Left lung (tissue), 10 donors: ENCODE data around the gene TDRD1. TPM values are rescaled to one million over a fixed set of nuclear protein-coding genes. Genes with fewer than 3 reads are reported as not detected.

Experiments used
- ATAC-seq: fragments of 200-7000 bp; cut with Tn5 transposase; one replicate; pipeline ENCODE4 v1.9.1; 2020; ENCODE audit warnings: moderate library complexity
- DNase-seq, 4 donors: peaks; one replicate each; pipeline ENCODE4 v3.0.0-alpha.2; 2013 to 2020
- H3K27ac ChIP-seq, 2 donors: fragments of 200-600 bp; sonication (generic) in 1 of 2; one replicate each; pipeline versions ENCODE4 v1.5.0 to v1.8.0; 2020 to 2021
- H3K27me3 ChIP-seq, 2 donors: fragments of 200-600 bp; sonication (generic) in 1 of 2; one replicate each; pipeline versions ENCODE4 v1.5.0 to v1.8.0; 2020 to 2021
- H3K36me3 ChIP-seq, 2 donors: fragments of 200-600 bp; sonication (generic) in 1 of 2; one replicate each; pipeline versions ENCODE4 v1.5.0 to v1.8.0; 2020 to 2021
- H3K4me1 ChIP-seq, 2 donors: fragments of 200-600 bp; one replicate each; pipeline ENCODE4 v1.8.0; 2021
- H3K4me3 ChIP-seq, 2 donors: fragments of 200-600 bp; sonication (generic) in 1 of 2; one replicate each; pipeline versions ENCODE4 v1.5.0 to v1.8.0; 2020 to 2021; ENCODE audit warnings: mild to moderate bottlenecking in 1 of 2
- H3K9me3 ChIP-seq, 2 donors: fragments of 200-600 bp; sonication (generic) in 1 of 2; one replicate each; pipeline versions ENCODE4 v1.5.0 to v1.8.0; 2020 to 2021
- CTCF ChIP-seq, 2 donors: fragments of 200-600 bp; sonication (generic) in 1 of 2; IDR thresholded peaks; one replicate each; pipeline versions ENCODE4 v1.5.0 to v1.8.0; 2021; ENCODE audit warnings: antibody characterized with exemption in 2 of 2
- intact Hi-C, 2 donors: fragments of 100-400 bp; cut with DNase I; formaldehyde crosslinking; loops; one replicate each; pipeline versions ENCODE4 v1.11.2 to v1.14.2; 2022
- polyA plus RNA-seq, 6 donors: library from polyadenylated mRNA; unstranded; fragments of 120-200 nt; gene quantifications; one replicate each; pipeline ENCODE4 v1.2.1, GENCODE V29; 2013; ENCODE audit not compliant: insufficient read length in 6 of 6
- total RNA-seq, 2 donors: library from RNA; stranded (reverse); fragmentation: NEBNext Ultra II Directional; extraction: Animal tissue kit (Norgen Biotek cat#: 25700); gene quantifications; one replicate each; pipeline ENCODE4 v1.2.1, GENCODE V29; 2021
- donor health status: DM: no; HTN: yes; CAD: no.
- donor health status: DM: no; HTN: no; CAD: no.

Gene TDRD1
- total and polyA plus RNA-seq, 8 donors, result 0.15 to 0.50 (median 0.20) TPM

GRCh38 chr10:114239117-114239993 lies 60.2 kb downstream of the TDRD1 start, which contains the start of gene VWA2:
TSS of gene VWA2 (plus strand) at chr10:114239254. CDS start at chr10:114248714, 9,460 bp downstream.
- peak in 3 of 4 donors; percentile 58 to 89 (median 61) for DNase-seq
- no peak for TF ChIP-seq CTCF (IDR thresholded peaks at IDR 0.05)
- peaks cover 26 to 86% of the 10 kb centered on the region in 2 donors for H3K27me3 ChIP-seq
- peak within 1 kb of the TSS in 1 of 2 donors; percentile 55 for H3K27ac ChIP-seq
- H3K9me3 ChIP-seq, result no peaks in the 10 kb centered on the region
- intact Hi-C loops, result no loop called here
- H3K36me3 ChIP-seq, result no peaks in the 10 kb centered on the region
- H3K4me3 ChIP-seq, result peak within 1 kb of the TSS; percentile 34 to 40
- H3K4me1 ChIP-seq, result peaks cover 4 to 16% of the 10 kb centered on the region in 2 donors
- peak; percentile 91 for ATAC-seq

- intact Hi-C loops, result no loop called here
- Histone ChIP-seq H3K36me3 (no peaks in the 10 kb centered on the region), H3K4me1 (peaks cover 4 to 16% of the 10 kb centered on the region in 2 donors), H3K9me3 (no peaks in the 10 kb centered on the region), H3K4me3 (peak overlapping the region; percentile 34 to 40), H3K27ac (peak overlapping the region in 1 of 2 donors; percentile 55), H3K27me3 (peaks cover 26 to 82% of the 10 kb centered on the region in 2 donors)
- TF ChIP-seq CTCF (IDR thresholded peaks at IDR 0.05), result no peak
- ATAC-seq, result peak; percentile 26
- no peak for DNase-seq
Measured at GRCh38 chr10:114239994-114240345, 60.8 kb downstream of the TDRD1 start.

GRCh38 chr10:114242235-114242634 lies 63.1 kb downstream of the TDRD1 start:
- no peak overlapping the region for H3K4me3 ChIP-seq
- peaks cover 26 to 63% of the 10 kb centered on the region in 2 donors for H3K27me3 ChIP-seq
- H3K9me3 ChIP-seq, result no peaks in the 10 kb centered on the region
- peaks cover 4 to 19% of the 10 kb centered on the region in 2 donors for H3K4me1 ChIP-seq
- no peak for DNase-seq
- no peak for ATAC-seq
- no peak for TF ChIP-seq CTCF (IDR thresholded peaks at IDR 0.05)
- intact Hi-C loops, result no loop called here
- no peak overlapping the region for H3K27ac ChIP-seq
- no peaks in the 10 kb centered on the region for H3K36me3 ChIP-seq

- H3K9me3 ChIP-seq, result no peaks in the 10 kb centered on the region
- intact Hi-C loops, result no loop called here
- DNase-seq, result no peak
- no peaks in the 10 kb centered on the region for H3K36me3 ChIP-seq
- peaks cover 14 to 48% of the 10 kb centered on the region in 2 donors for H3K27me3 ChIP-seq
- ATAC-seq, result no peak
- H3K4me3 ChIP-seq, result no peak overlapping the region
- no peak overlapping the region for H3K27ac ChIP-seq
- no peak for TF ChIP-seq CTCF (IDR thresholded peaks at IDR 0.05)
- peaks cover 3 to 19% of the 10 kb centered on the region in 2 donors for H3K4me1 ChIP-seq
Measured at GRCh38 chr10:114243661-114244060, 64.5 kb downstream of the TDRD1 start.

- peaks cover 10 to 44% of the 10 kb centered on the region in 2 donors for H3K27me3 ChIP-seq
- intact Hi-C loops, result no loop called here
- TF ChIP-seq CTCF (IDR thresholded peaks at IDR 0.05), result no peak
- H3K27ac ChIP-seq, result no peak overlapping the region
- ATAC-seq (no peak), DNase-seq (no peak)
- no peak overlapping the region for H3K4me3 ChIP-seq
- no peaks in the 10 kb centered on the region for H3K36me3 ChIP-seq
- H3K4me1 ChIP-seq, result peaks cover 0 to 16% of the 10 kb centered on the region in 2 donors
- no peaks in the 10 kb centered on the region for H3K9me3 ChIP-seq
Measured at GRCh38 chr10:114244126-114244525, 65.0 kb downstream of the TDRD1 start.
